Keratinocyte (primary cell): ENCODE measurements around the gene TRPM2.

Experiments used
- CTCF ChIP-seq, 3 experiments: IDR thresholded peaks in 1 of 3; conservative IDR thresholded peaks in 1 of 3; optimal IDR thresholded peaks in 1 of 3; 2 replicates in 2 of 3; 3 replicates in 1 of 3; pipeline versions ENCODE3 to v1.5.1; 2011; ENCODE audit warnings: low read length in 3 of 3, mild to moderate bottlenecking in 3 of 3, moderate library complexity in 2 of 3, control low read depth in 1 of 3, inconsistent platforms in 1 of 3; ENCODE audit not compliant: insufficient read depth in 2 of 3; ENCODE audit errors: extremely low read depth in 1 of 3
- EZH2 ChIP-seq: IDR thresholded peaks from one replicate; pipeline ENCODE4 v1.6.1; 2012; ENCODE audit warnings: inconsistent platforms, mild to moderate bottlenecking, low read length, moderate library complexity

GRCh38 chr21:44477712-44478111, 124.3 kb downstream of the TRPM2 start:
- TF ChIP-seq EZH2 (no peak), CTCF (optimal IDR thresholded peaks at IDR 0.05 in 1 of 3, IDR thresholded peaks at IDR 0.05 in 1 of 3, conservative IDR thresholded peaks at IDR 0.05 in 1 of 3; ENCODE audit: extremely low read depth in 1 of 3, insufficient read depth in 2 of 3, low read length in 3 of 3) (no peak)
